ENCODE results near the gene UPF2. TPM values are rescaled to one million over a fixed set of nuclear protein-coding genes. Genes with fewer than 3 reads are reported as not detected.

The UPF2 gene
- total and polyA plus RNA-seq, 2 of the 13 experiments (the other 11 are each of a cell fraction or from before 2014, with no cell fraction given) = 6.2 to 14.5 TPM

DNA sequence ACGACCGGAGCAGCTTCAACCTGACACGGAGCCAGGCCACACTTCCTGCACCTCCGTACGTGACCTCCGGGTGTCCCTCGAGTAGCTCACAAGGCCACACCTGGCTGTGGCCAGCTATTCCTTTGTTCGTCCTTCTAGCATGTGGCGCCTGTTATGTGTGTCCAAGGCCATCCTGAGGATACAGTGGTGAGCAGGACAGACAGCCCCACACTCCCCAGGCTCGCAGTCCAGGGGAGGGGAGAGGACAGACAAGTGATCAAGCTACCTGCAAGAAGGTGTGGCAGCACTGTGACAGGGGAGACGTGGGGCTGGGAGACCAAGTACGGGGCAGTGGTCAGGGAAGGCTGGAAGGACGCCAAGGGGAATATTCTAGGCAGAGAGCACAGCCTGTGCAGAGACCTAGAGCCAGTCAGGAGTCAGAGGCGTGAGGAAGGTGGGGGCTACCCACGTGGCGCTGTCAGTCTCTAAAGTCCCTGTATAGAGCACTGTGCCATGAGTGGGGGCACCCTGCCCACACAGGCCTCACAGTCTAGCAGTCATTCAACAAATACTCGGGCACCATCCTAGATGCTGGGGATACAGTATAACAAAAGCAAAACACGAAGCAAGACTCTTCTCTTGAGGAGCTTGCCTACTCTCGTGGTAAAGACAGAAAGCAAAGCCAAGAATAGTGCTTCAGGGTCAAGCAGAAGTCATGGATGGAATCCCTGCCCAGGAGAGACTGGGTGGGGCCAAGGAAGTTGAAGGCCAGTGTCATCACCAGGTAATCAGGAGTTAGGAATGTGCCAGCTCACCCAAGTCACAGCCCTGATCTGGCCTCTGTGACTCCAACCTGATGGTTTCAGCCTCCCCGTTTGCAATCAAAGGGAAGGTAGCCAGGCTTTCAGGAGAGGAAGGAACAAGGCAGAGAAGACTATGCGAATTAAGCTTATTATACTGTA is 160.9 kb downstream of the UPF2 start (continued):
- TF ChIP-seq KMT2A (CRISPR knock-in tag; IDR thresholded peaks at IDR 0.05) (no peak), REL (CRISPR knock-in tag; conservative IDR thresholded peaks at IDR 0.05) (no peak), ZNF432 (CRISPR knock-in tag; IDR thresholded peaks at IDR 0.05; ENCODE audit: borderline replicate concordance) (no peak), HNF4A (CRISPR knock-in tag; IDR thresholded peaks at IDR 0.05) (peak; percentile 35; the same call in 1 of the 2 replicates), ZNF496 (CRISPR knock-in tag; IDR thresholded peaks at IDR 0.05; ENCODE audit: insufficient replicate concordance) (no peak), HDAC6 (IDR thresholded peaks at IDR 0.05; ENCODE audit: low read depth, low read length) (no peak), KMT2B (CRISPR knock-in tag; IDR thresholded peaks at IDR 0.05) (0 out of 2 replicates have a peak, but pooled peaks have one; percentile 31), FIP1L1 (IDR thresholded peaks at IDR 0.05; ENCODE audit: borderline replicate concordance, insufficient read depth, low read depth, low read length) (no peak), XBP1 (CRISPR knock-in tag; IDR thresholded peaks at IDR 0.05) (no peak), ZNF30 (CRISPR knock-in tag; IDR thresholded peaks at IDR 0.05) (no peak), CENPX (CRISPR knock-in tag; IDR thresholded peaks at IDR 0.05) (no peak), YEATS2 (CRISPR knock-in tag; IDR thresholded peaks at IDR 0.05; ENCODE audit: borderline replicate concordance) (peak; percentile 28; the same call in 1 of the 2 replicates), KDM6A (CRISPR knock-in tag; IDR thresholded peaks at IDR 0.05; ENCODE audit: low read depth) (no peak), ZSCAN21 (CRISPR knock-in tag; IDR thresholded peaks at IDR 0.05; ENCODE audit: borderline replicate concordance) (peak; percentile 84; the same call in 1 of the 2 replicates), TMF1 (CRISPR knock-in tag; IDR thresholded peaks at IDR 0.05; ENCODE audit: low read depth) (no peak), JARID2 (CRISPR knock-in tag; IDR thresholded peaks at IDR 0.05; ENCODE audit: insufficient replicate concordance) (no peak), BHLHE40 (IDR thresholded peaks at IDR 0.05; ENCODE audit: low read length) (no peak), ZNF775 (CRISPR knock-in tag; IDR thresholded peaks at IDR 0.05; ENCODE audit: borderline replicate concordance) (no peak)
- TF ChIP-seq, protein P1, sequence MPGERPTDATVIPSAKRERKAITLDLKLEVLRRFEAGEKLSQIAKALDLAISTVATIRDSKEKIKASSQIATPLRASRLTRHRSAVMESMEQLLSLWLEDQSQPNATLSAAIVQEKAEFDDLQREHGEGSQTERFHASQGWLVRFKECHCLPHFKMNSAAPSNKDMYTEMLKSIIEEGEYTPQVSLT (CRISPR knock-in tag; IDR thresholded peaks at IDR 0.05; ENCODE audit: borderline replicate concordance, low read depth) = no peak
- TF ChIP-seq, protein P2, sequence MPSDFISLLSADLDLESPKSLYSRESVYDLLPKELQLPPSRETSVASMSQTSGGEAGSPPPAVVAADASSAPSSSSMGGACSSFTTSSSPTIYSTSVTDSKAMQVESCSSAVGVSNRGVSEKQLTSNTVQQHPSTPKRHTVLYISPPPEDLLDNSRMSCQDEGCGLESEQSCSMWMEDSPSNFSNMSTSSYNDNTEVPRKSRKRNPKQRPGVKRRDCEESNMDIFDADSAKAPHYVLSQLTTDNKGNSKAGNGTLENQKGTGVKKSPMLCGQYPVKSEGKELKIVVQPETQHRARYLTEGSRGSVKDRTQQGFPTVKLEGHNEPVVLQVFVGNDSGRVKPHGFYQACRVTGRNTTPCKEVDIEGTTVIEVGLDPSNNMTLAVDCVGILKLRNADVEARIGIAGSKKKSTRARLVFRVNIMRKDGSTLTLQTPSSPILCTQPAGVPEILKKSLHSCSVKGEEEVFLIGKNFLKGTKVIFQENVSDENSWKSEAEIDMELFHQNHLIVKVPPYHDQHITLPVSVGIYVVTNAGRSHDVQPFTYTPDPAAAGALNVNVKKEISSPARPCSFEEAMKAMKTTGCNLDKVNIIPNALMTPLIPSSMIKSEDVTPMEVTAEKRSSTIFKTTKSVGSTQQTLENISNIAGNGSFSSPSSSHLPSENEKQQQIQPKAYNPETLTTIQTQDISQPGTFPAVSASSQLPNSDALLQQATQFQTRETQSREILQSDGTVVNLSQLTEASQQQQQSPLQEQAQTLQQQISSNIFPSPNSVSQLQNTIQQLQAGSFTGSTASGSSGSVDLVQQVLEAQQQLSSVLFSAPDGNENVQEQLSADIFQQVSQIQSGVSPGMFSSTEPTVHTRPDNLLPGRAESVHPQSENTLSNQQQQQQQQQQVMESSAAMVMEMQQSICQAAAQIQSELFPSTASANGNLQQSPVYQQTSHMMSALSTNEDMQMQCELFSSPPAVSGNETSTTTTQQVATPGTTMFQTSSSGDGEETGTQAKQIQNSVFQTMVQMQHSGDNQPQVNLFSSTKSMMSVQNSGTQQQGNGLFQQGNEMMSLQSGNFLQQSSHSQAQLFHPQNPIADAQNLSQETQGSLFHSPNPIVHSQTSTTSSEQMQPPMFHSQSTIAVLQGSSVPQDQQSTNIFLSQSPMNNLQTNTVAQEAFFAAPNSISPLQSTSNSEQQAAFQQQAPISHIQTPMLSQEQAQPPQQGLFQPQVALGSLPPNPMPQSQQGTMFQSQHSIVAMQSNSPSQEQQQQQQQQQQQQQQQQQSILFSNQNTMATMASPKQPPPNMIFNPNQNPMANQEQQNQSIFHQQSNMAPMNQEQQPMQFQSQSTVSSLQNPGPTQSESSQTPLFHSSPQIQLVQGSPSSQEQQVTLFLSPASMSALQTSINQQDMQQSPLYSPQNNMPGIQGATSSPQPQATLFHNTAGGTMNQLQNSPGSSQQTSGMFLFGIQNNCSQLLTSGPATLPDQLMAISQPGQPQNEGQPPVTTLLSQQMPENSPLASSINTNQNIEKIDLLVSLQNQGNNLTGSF (CRISPR knock-in tag; IDR thresholded peaks at IDR 0.05) = no peak
- TF ChIP-seq, protein P3, sequence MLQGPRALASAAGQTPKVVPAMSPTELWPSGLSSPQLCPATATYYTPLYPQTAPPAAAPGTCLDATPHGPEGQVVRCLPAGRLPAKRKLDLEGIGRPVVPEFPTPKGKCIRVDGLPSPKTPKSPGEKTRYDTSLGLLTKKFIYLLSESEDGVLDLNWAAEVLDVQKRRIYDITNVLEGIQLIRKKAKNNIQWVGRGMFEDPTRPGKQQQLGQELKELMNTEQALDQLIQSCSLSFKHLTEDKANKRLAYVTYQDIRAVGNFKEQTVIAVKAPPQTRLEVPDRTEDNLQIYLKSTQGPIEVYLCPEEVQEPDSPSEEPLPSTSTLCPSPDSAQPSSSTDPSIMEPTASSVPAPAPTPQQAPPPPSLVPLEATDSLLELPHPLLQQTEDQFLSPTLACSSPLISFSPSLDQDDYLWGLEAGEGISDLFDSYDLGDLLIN (CRISPR knock-in tag; IDR thresholded peaks at IDR 0.05; ENCODE audit: borderline replicate concordance) = no peak
- TF ChIP-seq, protein P4, sequence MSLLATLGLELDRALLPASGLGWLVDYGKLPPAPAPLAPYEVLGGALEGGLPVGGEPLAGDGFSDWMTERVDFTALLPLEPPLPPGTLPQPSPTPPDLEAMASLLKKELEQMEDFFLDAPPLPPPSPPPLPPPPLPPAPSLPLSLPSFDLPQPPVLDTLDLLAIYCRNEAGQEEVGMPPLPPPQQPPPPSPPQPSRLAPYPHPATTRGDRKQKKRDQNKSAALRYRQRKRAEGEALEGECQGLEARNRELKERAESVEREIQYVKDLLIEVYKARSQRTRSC (CRISPR knock-in tag; IDR thresholded peaks at IDR 0.05; ENCODE audit: low read depth) = no peak
